GM13976 (cell line): ENCODE results near the gene BCAN.
"Not testable (repeated sequence)": the region's sequence is repeated elsewhere in the genome, so short reads cannot be mapped to it uniquely, and the experiment has no call there.

Experiments
- DNase-seq: peaks from one replicate; pipeline ENCODE4 v3.0.0; 2012; ENCODE audit warnings: low spot score
- in situ Hi-C: fragments of 300-500 bp; cut with MboI; formaldehyde crosslinking; loops from one replicate; pipeline ENCODE4 v1.12.0; 2022; ENCODE audit warnings: low sequenced_read_pairs, mixed read lengths, inconsistent platforms; ENCODE audit not compliant: unreplicated experiment
- TF ChIP-seq, protein P1 (sequence below): IDR thresholded peaks from 2 replicates; pipeline ENCODE4 v1.5.1; 2012; ENCODE audit warnings: borderline replicate concordance, mild to moderate bottlenecking; ENCODE audit not compliant: insufficient read depth; ENCODE audit errors: extremely low read depth, missing control alignments, control extremely low read depth

BCAN gene

DNA sequence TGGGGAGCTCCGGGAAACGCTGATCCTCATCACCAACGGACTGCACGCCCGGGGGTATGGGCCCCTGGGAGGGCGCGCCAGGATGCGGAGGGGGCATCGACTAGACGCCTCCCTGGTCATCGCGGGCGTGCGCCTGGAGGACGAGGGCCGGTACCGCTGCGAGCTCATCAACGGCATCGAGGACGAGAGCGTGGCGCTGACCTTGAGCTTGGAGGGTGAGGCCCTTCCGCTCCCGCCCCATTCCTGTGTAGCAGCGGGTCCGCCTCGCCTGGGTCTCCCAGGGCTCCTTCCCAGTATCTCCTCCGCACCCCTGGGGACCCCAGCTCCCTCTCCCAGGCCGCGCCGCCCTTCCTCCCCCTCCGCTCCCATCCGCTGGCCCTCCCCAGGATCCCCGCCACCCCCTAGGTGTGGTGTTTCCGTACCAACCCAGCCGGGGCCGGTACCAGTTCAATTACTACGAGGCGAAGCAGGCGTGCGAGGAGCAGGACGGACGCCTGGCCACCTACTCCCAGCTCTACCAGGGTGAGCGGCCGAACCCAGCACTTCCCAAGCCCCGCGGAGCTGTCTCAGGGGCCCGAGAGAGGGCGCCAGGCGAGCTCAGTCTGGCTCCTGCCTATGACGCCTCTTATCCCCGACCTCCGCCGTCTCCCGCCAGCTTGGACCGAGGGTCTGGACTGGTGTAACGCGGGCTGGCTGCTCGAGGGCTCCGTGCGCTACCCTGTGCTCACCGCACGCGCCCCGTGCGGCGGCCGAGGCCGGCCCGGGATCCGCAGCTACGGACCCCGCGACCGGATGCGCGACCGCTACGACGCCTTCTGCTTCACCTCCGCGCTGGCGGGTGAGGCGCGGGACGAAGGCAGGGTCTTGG, 17.7 kb upstream of the BCAN start:
- in situ Hi-C loops: no loop called here
- TF ChIP-seq, protein P1, sequence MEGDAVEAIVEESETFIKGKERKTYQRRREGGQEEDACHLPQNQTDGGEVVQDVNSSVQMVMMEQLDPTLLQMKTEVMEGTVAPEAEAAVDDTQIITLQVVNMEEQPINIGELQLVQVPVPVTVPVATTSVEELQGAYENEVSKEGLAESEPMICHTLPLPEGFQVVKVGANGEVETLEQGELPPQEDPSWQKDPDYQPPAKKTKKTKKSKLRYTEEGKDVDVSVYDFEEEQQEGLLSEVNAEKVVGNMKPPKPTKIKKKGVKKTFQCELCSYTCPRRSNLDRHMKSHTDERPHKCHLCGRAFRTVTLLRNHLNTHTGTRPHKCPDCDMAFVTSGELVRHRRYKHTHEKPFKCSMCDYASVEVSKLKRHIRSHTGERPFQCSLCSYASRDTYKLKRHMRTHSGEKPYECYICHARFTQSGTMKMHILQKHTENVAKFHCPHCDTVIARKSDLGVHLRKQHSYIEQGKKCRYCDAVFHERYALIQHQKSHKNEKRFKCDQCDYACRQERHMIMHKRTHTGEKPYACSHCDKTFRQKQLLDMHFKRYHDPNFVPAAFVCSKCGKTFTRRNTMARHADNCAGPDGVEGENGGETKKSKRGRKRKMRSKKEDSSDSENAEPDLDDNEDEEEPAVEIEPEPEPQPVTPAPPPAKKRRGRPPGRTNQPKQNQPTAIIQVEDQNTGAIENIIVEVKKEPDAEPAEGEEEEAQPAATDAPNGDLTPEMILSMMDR: peak; percentile 54
- peak; percentile 72 for DNase-seq

DNA sequence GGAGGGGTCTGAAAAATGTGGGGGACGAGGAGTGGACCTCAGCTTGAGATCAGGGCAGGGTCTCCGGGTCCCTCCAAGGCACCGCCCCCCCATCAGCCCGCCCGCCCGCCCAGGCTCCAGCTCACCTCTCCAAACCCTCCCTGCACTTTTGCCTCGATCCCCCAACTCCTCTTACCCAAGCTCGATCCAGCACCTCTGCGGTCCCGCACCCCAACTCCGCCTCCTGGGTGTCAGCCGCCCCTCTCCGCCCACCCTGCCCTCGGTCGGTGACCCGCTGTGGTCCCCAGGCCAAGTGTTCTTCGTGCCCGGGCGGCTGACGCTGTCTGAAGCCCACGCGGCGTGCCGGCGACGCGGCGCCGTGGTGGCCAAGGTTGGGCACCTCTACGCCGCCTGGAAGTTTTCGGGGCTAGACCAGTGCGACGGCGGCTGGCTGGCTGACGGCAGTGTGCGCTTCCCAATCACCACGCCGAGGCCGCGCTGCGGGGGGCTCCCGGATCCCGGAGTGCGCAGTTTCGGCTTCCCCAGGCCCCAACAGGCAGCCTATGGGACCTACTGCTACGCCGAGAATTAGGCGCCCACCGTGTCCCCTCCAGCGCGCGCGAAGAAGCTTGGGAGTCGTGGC, 17.0 kb upstream of the BCAN start:
- TF ChIP-seq, protein P1: no peak
- in situ Hi-C loops: no loop called here
- DNase-seq: no peak

- DNase-seq: peak; percentile 75
- TF ChIP-seq, protein P1: peak; percentile 66
- in situ Hi-C loops: no loop called here
These were observed 16.4 kb upstream of the BCAN start for GRCh38 chr1:156625436-156626078.

DNA sequence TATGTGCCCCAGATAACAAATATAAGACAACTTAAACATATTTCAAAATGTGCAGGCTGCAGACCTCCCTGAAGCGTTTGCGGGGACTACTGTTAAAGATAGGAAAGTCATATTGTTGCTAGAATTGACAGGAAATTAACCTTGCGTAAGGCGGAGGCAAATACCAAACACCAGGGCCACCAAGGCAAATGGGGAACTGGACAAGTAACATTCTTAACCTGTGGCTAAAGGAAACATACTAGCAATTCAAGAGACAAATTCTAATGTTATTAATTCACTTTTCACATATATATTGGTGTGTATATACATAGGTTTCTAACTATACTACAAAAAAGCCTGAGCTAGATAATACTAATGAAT, 15.9 kb upstream of the BCAN start:
- TF ChIP-seq, protein P1: no peak
- no peak for DNase-seq
- in situ Hi-C loops: no loop called here

DNA sequence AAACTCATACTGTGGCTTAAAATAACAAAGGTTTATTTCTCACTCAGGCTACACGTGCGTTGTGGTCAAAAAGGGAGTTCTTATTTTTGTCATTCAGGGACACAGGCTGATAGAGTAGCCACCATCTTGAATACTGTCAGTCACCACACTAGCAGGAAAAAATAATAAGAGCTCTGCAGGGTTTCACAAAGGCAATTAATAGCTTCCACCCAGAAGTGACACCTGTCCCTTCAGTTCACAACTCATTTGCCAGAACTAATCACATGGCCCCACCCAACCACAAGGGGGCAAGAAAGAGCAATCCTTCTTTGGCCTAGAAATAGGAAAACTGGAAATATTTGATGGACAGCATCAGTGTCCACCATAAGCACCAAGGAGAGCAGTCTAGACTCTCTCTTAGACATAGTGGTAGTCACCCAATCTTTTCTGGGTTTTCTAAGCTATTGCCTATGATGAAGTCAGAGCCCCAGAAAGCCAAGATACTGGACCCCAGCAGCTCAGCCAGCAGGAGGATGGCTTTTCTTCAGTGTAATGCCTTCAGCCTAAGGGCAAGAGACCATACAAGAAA, 14.5 kb upstream of the BCAN start:
- no peak for DNase-seq
- in situ Hi-C loops: no loop called here
- TF ChIP-seq, protein P1: peak; percentile 63

- no peak for DNase-seq
- TF ChIP-seq, protein P1: no peak
- in situ Hi-C loops: no loop called here
These were observed 12.0 kb upstream of the BCAN start for GRCh38 chr1:156629823-156630449.

DNA sequence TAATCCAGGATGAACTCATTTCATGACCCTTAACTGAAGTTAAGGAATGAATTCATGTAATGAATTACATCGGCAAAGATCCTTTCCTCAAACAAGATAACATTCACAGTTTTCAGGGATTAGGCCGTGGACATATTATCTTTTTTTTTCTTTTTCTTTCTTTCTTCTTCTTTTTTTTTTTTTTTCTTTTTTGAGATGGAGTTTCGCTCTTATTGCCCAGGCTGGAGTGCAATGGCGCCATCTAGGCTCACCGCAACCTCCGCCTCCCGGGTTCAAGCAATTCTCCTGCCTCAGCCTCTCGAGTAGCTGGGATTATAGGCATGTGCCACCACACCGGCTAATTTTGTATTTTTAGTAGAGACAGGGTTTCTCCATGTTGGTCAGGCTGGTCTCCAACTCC, 10.8 kb upstream of the BCAN start:
- DNase-seq, in situ Hi-C loops: not testable (repeated sequence)
